ENCODE results near the gene POU6F1.

DNA sequence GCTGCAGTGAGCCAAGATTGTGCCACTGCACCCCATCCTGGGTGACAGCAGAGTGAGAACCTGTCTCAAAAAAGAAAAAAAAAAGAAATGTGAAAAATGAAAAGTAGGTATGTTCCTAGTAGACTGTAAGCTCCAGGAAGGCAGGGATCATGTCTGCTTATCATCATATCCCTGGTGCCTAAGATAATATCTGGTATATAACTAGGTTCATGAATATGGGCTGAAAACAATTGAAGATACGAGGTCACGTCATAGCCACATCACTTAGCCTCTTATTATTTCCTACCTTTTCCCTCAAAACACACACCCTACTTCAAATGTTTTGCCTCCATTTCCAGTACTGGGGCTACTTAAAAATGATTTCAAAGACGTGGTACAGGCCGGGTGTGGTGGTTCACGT lies 3.0 kb downstream of the POU6F1 start:
- TF ChIP-seq POLR2A (IDR thresholded peaks at IDR 0.05; ENCODE audit: low read depth, low read length) (no peak), NFIC (IDR thresholded peaks at IDR 0.05; ENCODE audit: low read depth, low read length) (no peak), REST (IDR thresholded peaks at IDR 0.05; ENCODE audit: low read depth, low read length) (no peak), CTCF (IDR thresholded peaks at IDR 0.05 in 2 of 3, conservative IDR thresholded peaks at IDR 0.05 in 1 of 3; ENCODE audit: control insufficient read depth in 2 of 3, extremely low read depth in 1 of 3, insufficient read depth in 1 of 3, low read depth in 3 of 3, low read length in 3 of 3) (no peak), CBFB (IDR thresholded peaks at IDR 0.05; ENCODE audit: low read depth) (no peak), EP300 (IDR thresholded peaks at IDR 0.05; ENCODE audit: borderline replicate concordance in 1 of 2, control insufficient read depth in 1 of 2, low read depth in 2 of 2, low read length in 2 of 2) (no peak), RAD51 (IDR thresholded peaks at IDR 0.05) (no peak), ATF7 (IDR thresholded peaks at IDR 0.05; ENCODE audit: low read depth) (no peak), DPF2 (IDR thresholded peaks at IDR 0.05) (no peak), RELA (IDR thresholded peaks at IDR 0.05; ENCODE audit: borderline replicate concordance, partially characterized antibody) (no peak), CREM (IDR thresholded peaks at IDR 0.05; ENCODE audit: low read depth) (no peak)
